ENCODE data around the gene TRMU. TPM values are rescaled to one million over a fixed set of nuclear protein-coding genes. Genes with fewer than 3 reads are reported as not detected.

TRMU gene
- total RNA-seq, 1 experiment from 2014 or later, result 90.1 TPM

- POLR2A ChIA-PET (ENCODE audit: low non-redundant PET), result no interaction called here
- DNase-seq (ENCODE audit: low spot score), result no peak
- Histone ChIP-seq H3K4me1 (ENCODE audit: insufficient read depth, low read length, poor library complexity, severe bottlenecking) (no peaks in the 10 kb centered on the region), H3K27me3 (replicated peaks; ENCODE audit: insufficient read depth, low read depth, low read length, poor library complexity) (no peaks in the 10 kb centered on the region), H3K36me3 (ENCODE audit: insufficient read depth, low read length, poor library complexity, severe bottlenecking) (no peaks in the 10 kb centered on the region), H3K4me3 (ENCODE audit: low read depth, low read length, poor library complexity, severe bottlenecking) (no peak overlapping the region), H3K27ac (ENCODE audit: low read depth, low read length, poor library complexity, severe bottlenecking) (no peak overlapping the region), H3K9me3 (ENCODE audit: low read depth, low read length, poor library complexity, severe bottlenecking) (no peaks in the 10 kb centered on the region)
- intact Hi-C loops (cut with micrococcal nuclease; ENCODE audit: unreplicated experiment), result loop anchor here (5.0 kb wide), 1 partner anchor 268 kb away; no protein-coding TSS in a partner anchor
- no TSS peak for BruUV-seq (replicated peaks)
- CTCF ChIA-PET, result interaction anchor here (1.2 kb wide), 1 partner anchor 22 kb away, joined by 4 read pairs; no protein-coding TSS in a partner anchor
- TF ChIP-seq CTCF (conservative IDR thresholded peaks at IDR 0.05; ENCODE audit: low read depth, low read length) (no peak), EZH2 (IDR thresholded peaks at IDR 0.05; ENCODE audit: borderline replicate concordance, low read depth, low read length, poor library complexity, severe bottlenecking) (no peak)
Measured at GRCh38 chr22:46390105-46390651, 54.7 kb downstream of the TRMU start.

GRCh38 chr22:46390652-46391301 is 55.3 kb downstream of the TRMU start:
- no peaks in the 10 kb centered on the region for H3K27me3 ChIP-seq (replicated peaks; ENCODE audit: insufficient read depth, low read depth, low read length, poor library complexity)
- intact Hi-C loops (cut with micrococcal nuclease; ENCODE audit: unreplicated experiment), result loop anchor here (5.0 kb wide), 1 partner anchor 268 kb away; no protein-coding TSS in a partner anchor
- TF ChIP-seq CTCF (conservative IDR thresholded peaks at IDR 0.05; ENCODE audit: low read depth, low read length) (peak; percentile 55), EZH2 (IDR thresholded peaks at IDR 0.05; ENCODE audit: borderline replicate concordance, low read depth, low read length, poor library complexity, severe bottlenecking) (no peak)
- peak; percentile 52 for DNase-seq (ENCODE audit: low spot score)
- no peaks in the 10 kb centered on the region for H3K36me3 ChIP-seq (ENCODE audit: insufficient read depth, low read length, poor library complexity, severe bottlenecking)
- H3K27ac ChIP-seq (ENCODE audit: low read depth, low read length, poor library complexity, severe bottlenecking), result no peak overlapping the region
- no peaks in the 10 kb centered on the region for H3K4me1 ChIP-seq (ENCODE audit: insufficient read depth, low read length, poor library complexity, severe bottlenecking)
- CTCF ChIA-PET, result interaction anchor here (1.2 kb wide), 1 partner anchor 23 kb away, joined by 4 read pairs; no protein-coding TSS in a partner anchor
- POLR2A ChIA-PET (ENCODE audit: low non-redundant PET), result no interaction called here
- no peaks in the 10 kb centered on the region for H3K9me3 ChIP-seq (ENCODE audit: low read depth, low read length, poor library complexity, severe bottlenecking)
- no TSS peak for BruUV-seq (replicated peaks)
- H3K4me3 ChIP-seq (ENCODE audit: low read depth, low read length, poor library complexity, severe bottlenecking), result no peak overlapping the region

GRCh38 chr22:46391486-46392136 is 56.1 kb downstream of the TRMU start:
- Histone ChIP-seq H3K9me3 (ENCODE audit: low read depth, low read length, poor library complexity, severe bottlenecking) (no peaks in the 10 kb centered on the region), H3K4me1 (ENCODE audit: insufficient read depth, low read length, poor library complexity, severe bottlenecking) (no peaks in the 10 kb centered on the region), H3K27me3 (replicated peaks; ENCODE audit: insufficient read depth, low read depth, low read length, poor library complexity) (no peaks in the 10 kb centered on the region), H3K4me3 (ENCODE audit: low read depth, low read length, poor library complexity, severe bottlenecking) (no peak overlapping the region), H3K36me3 (ENCODE audit: insufficient read depth, low read length, poor library complexity, severe bottlenecking) (no peaks in the 10 kb centered on the region), H3K27ac (ENCODE audit: low read depth, low read length, poor library complexity, severe bottlenecking) (no peak overlapping the region)
- no TSS peak for BruUV-seq (replicated peaks)
- POLR2A ChIA-PET (ENCODE audit: low non-redundant PET), result no interaction called here
- TF ChIP-seq CTCF (conservative IDR thresholded peaks at IDR 0.05; ENCODE audit: low read depth, low read length) (no peak), EZH2 (IDR thresholded peaks at IDR 0.05; ENCODE audit: borderline replicate concordance, low read depth, low read length, poor library complexity, severe bottlenecking) (no peak)
- no peak for DNase-seq (ENCODE audit: low spot score)
- intact Hi-C loops (cut with micrococcal nuclease; ENCODE audit: unreplicated experiment), result loop anchor here (5.0 kb wide), 1 partner anchor 269 kb away; no protein-coding TSS in a partner anchor
- CTCF ChIA-PET, result interaction anchor here (0.5 kb wide), 1 partner anchor 275 kb away, joined by 3 read pairs; no protein-coding TSS in a partner anchor

Data from A673 (cell line).